Right lobe of liver (tissue), 4 donors: ENCODE results near the gene CFAP107.

Experiments used
- POLR2A ChIP-seq: fragments of 450-650 bp; IDR thresholded peaks from one replicate; pipeline ENCODE4 v1.6.1; 2017; ENCODE audit warnings: antibody characterized with exemption, mild to moderate bottlenecking
- TF ChIP-seq, protein P1 (sequence below), 4 donors: fragments of 200-600 bp in 3 of 4; fragments of 450-650 bp in 1 of 4; IDR thresholded peaks; one replicate each; pipeline versions ENCODE4 v1.5.1 to v1.8.0; 2016 to 2022; ENCODE audit warnings: antibody characterized with exemption in 4 of 4, mild to moderate bottlenecking in 2 of 4
- donor health status: DM: no; HTN: no; CAD: no.
- donor health status: DM: no; HTN: no; CAD: no.
- donor health status: DM: no; HTN: yes; CAD: no.

DNA sequence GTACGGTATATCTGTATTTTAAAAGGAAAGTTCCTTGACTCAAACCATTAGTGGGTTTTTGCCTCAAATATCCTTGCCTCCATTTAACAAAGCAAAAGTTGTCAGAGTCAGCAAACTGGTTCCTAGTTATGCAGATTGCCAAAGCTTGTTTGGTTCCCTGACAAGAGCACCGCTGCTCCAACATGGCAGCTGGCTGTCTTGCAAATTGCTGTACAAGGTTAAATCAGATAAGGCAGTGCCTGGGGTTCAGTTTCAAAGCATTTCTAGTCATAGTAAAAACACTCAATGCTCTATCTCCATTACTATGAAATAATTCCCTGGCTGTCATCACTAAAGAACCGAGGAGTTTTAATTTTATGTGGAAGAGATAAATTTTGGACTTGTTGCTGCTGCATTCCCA, 11.3 kb upstream of the CFAP107 start:
- TF ChIP-seq, protein P1, sequence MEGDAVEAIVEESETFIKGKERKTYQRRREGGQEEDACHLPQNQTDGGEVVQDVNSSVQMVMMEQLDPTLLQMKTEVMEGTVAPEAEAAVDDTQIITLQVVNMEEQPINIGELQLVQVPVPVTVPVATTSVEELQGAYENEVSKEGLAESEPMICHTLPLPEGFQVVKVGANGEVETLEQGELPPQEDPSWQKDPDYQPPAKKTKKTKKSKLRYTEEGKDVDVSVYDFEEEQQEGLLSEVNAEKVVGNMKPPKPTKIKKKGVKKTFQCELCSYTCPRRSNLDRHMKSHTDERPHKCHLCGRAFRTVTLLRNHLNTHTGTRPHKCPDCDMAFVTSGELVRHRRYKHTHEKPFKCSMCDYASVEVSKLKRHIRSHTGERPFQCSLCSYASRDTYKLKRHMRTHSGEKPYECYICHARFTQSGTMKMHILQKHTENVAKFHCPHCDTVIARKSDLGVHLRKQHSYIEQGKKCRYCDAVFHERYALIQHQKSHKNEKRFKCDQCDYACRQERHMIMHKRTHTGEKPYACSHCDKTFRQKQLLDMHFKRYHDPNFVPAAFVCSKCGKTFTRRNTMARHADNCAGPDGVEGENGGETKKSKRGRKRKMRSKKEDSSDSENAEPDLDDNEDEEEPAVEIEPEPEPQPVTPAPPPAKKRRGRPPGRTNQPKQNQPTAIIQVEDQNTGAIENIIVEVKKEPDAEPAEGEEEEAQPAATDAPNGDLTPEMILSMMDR (IDR thresholded peaks at IDR 0.05): no peak
- TF ChIP-seq POLR2A: no peak
